PC-3 (cell line): Measurements from ENCODE around the gene GAGE10.
"Not testable (repeated sequence)": the region's sequence is repeated elsewhere in the genome, so short reads cannot be mapped to it uniquely, and the experiment has no call there.

Source experiments
- CTCF ChIP-seq: fragments of 300-600 bp; sonication (generic); conservative IDR thresholded peaks from 2 replicates; pipeline ENCODE4 v1.5.1; 2017; ENCODE audit warnings: antibody characterized with exemption, low read depth, mild to moderate bottlenecking, low read length
- EZH2phosphoT487 ChIP-seq: fragments of 300-600 bp; sonication (generic); IDR thresholded peaks from 2 replicates; pipeline ENCODE4 v1.6.1; 2018; ENCODE audit warnings: mild to moderate bottlenecking, antibody characterized with exemption, low read length, borderline replicate concordance

GRCh38 chrX:49307775-49308174 is 4.3 kb downstream of the GAGE10 start:
- TF ChIP-seq CTCF, EZH2phosphoT487: not testable (repeated sequence)
